HEK293 (cell line): ENCODE measurements around the gene PBXIP1.

ENCODE experiments used
- CTCF ChIP-seq: fragments of 450-650 bp; formaldehyde crosslinking; IDR thresholded peaks from 2 replicates; pipeline ENCODE4 v1.5.1; 2016; ENCODE audit warnings: missing biosample characterization, missing genetic modification characterization
- GLIS2 ChIP-seq: fragments of 450-650 bp; formaldehyde crosslinking; IDR thresholded peaks from 2 replicates; pipeline ENCODE4 v1.5.1; 2016; ENCODE audit warnings: missing biosample characterization, missing genetic modification characterization
- KLF16 ChIP-seq: fragments of 450-650 bp; formaldehyde crosslinking; IDR thresholded peaks from 2 replicates; pipeline ENCODE4 v1.5.1; 2017; ENCODE audit warnings: missing biosample characterization, missing genetic modification characterization
- ZBTB21 ChIP-seq: fragments of 450-650 bp; formaldehyde crosslinking; IDR thresholded peaks from 2 replicates; pipeline ENCODE4 v1.5.1; 2017; ENCODE audit warnings: missing biosample characterization, missing genetic modification characterization
- ZBTB44 ChIP-seq: fragments of 450-650 bp; IDR thresholded peaks from 2 replicates; pipeline ENCODE4 v1.5.1; 2018; ENCODE audit warnings: missing biosample characterization, mild to moderate bottlenecking, missing genetic modification characterization
- ZFP69B ChIP-seq: fragments of 450-650 bp; formaldehyde crosslinking; IDR thresholded peaks from 2 replicates; pipeline ENCODE4 v1.5.1; 2016; ENCODE audit warnings: missing biosample characterization, missing genetic modification characterization
- ZNF114 ChIP-seq: fragments of 450-650 bp; formaldehyde crosslinking; IDR thresholded peaks from 2 replicates; pipeline ENCODE4 v1.5.0; 2017; ENCODE audit warnings: missing biosample characterization, missing genetic modification characterization
- ZNF513 ChIP-seq: fragments of 450-650 bp; IDR thresholded peaks from 2 replicates; pipeline ENCODE4 v1.5.1; 2018; ENCODE audit warnings: missing biosample characterization, missing genetic modification characterization
- ZNF544 ChIP-seq: fragments of 450-650 bp; formaldehyde crosslinking; IDR thresholded peaks from 2 replicates; pipeline ENCODE4 v1.5.0; 2017; ENCODE audit warnings: missing biosample characterization, missing genetic modification characterization
- ZNF549 ChIP-seq: fragments of 450-650 bp; IDR thresholded peaks from 2 replicates; pipeline ENCODE4 v1.5.1; 2018; ENCODE audit warnings: missing biosample characterization, missing genetic modification characterization, mild to moderate bottlenecking, inconsistent platforms, moderate library complexity
- ZNF776 ChIP-seq: fragments of 450-650 bp; formaldehyde crosslinking; IDR thresholded peaks from 2 replicates; pipeline ENCODE4 v1.5.0; 2017; ENCODE audit warnings: missing biosample characterization, missing genetic modification characterization, borderline replicate concordance

- TF ChIP-seq ZNF549 (no peak), ZBTB21 (tag by site-specific recombination) (no peak), ZNF114 (tag by site-specific recombination) (no peak), ZNF513 (no peak), CTCF (no peak), ZNF544 (tag by site-specific recombination) (no peak), GLIS2 (no peak), KLF16 (no peak), ZBTB44 (tag by site-specific recombination) (no peak), ZNF776 (tag by site-specific recombination) (no peak), ZFP69B (tag by site-specific recombination) (no peak)
These were observed 32.2 kb downstream of the PBXIP1 start for GRCh38 chr1:154923695-154924094.
